SH-SY5Y (cell line): ENCODE data around the gene CPNE5.

Experiments used
- GATA2 ChIP-seq: IDR thresholded peaks from 2 replicates; pipeline ENCODE4 v1.6.1; 2011; ENCODE audit warnings: mild to moderate bottlenecking, low read depth, low read length
- GATA3 ChIP-seq: IDR thresholded peaks from 2 replicates; pipeline ENCODE4 v1.6.1; 2011; ENCODE audit warnings: low read depth, mild to moderate bottlenecking, low read length, moderate library complexity

- TF ChIP-seq GATA2 (no peak), GATA3 (no peak)
Measured at GRCh38 chr6:36695414-36695813, 143.8 kb downstream of the CPNE5 start.
